Fibroblast of lung (primary cell): ENCODE results near the gene TMEM131. TPM values are rescaled to one million over a fixed set of nuclear protein-coding genes. Genes with fewer than 3 reads are reported as not detected.

Source experiments
- DNase-seq, 2 donors: peaks; one replicate each; pipeline versions ENCODE4 v3.0.0 to v3.0.0-alpha.2; 2010; ENCODE audit warnings: low read depth in 2 of 2
- H2AFZ ChIP-seq: 2 replicates; pipeline ENCODE4 v1.5.1; 2012; ENCODE audit warnings: low read length, control low read depth, inconsistent platforms
- H3K27ac ChIP-seq: 2 replicates; pipeline ENCODE4 v1.5.1; 2011; ENCODE audit warnings: low read length, control low read depth; ENCODE audit not compliant: insufficient read depth
- H3K27me3 ChIP-seq: 2 replicates; pipeline ENCODE4 v1.5.1; 2011; ENCODE audit warnings: mild to moderate bottlenecking, low read length; ENCODE audit not compliant: control insufficient read depth, insufficient read depth
- H3K36me3 ChIP-seq: 2 replicates; pipeline ENCODE4 v1.5.1; 2011; ENCODE audit warnings: low read length; ENCODE audit not compliant: control insufficient read depth, insufficient read depth
- H3K4me1 ChIP-seq: 2 replicates; pipeline ENCODE4 v1.5.1; 2011; ENCODE audit warnings: low read length; ENCODE audit not compliant: control insufficient read depth, insufficient read depth; ENCODE audit errors: extremely low read depth
- H3K4me2 ChIP-seq: 2 replicates; pipeline ENCODE4 v1.5.1; 2011; ENCODE audit warnings: low read length, control low read depth; ENCODE audit not compliant: insufficient read depth; ENCODE audit errors: extremely low read depth
- H3K4me3 ChIP-seq, 4 experiments: fragments of 200-600 bp in 1 of 4; sonication (generic) in 1 of 4; replicated peaks in 1 of 4; 2 replicates each; pipeline ENCODE4 v1.5.1; 2011 to 2016; ENCODE audit warnings: low read length in 4 of 4, low read depth in 3 of 4, mild to moderate bottlenecking in 3 of 4, control low read depth in 2 of 4, inconsistent platforms in 1 of 4, mixed read lengths in 1 of 4; ENCODE audit not compliant: insufficient read depth in 1 of 4; ENCODE audit errors: control extremely low read depth in 1 of 4
- H3K79me2 ChIP-seq: 2 replicates; pipeline ENCODE4 v1.5.1; 2012; ENCODE audit warnings: mild to moderate bottlenecking, low read length, inconsistent platforms; ENCODE audit not compliant: control insufficient read depth, insufficient read depth
- H3K9ac ChIP-seq: 2 replicates; pipeline ENCODE4 v1.5.1; 2011; ENCODE audit warnings: mild to moderate bottlenecking, low read length, control low read depth; ENCODE audit not compliant: insufficient read depth
- H3K9me3 ChIP-seq: 2 replicates; pipeline ENCODE4 v1.5.1; 2012; ENCODE audit warnings: low read depth, low read length; ENCODE audit not compliant: control insufficient read depth, insufficient read depth
- H4K20me1 ChIP-seq: 2 replicates; pipeline ENCODE4 v1.5.1; 2011; ENCODE audit warnings: low read length; ENCODE audit not compliant: control insufficient read depth, insufficient read depth; ENCODE audit errors: extremely low read depth
- CTCF ChIP-seq, 2 donors: IDR thresholded peaks in 1 of 2; conservative IDR thresholded peaks in 1 of 2; 1 replicate in 1 of 2; 2 replicates in 1 of 2; pipeline ENCODE4 v1.5.1; 2011 to 2012; ENCODE audit warnings: low read length in 2 of 2, control low read depth in 1 of 2, inconsistent platforms in 1 of 2, low read depth in 1 of 2, mild to moderate bottlenecking in 1 of 2
- EZH2 ChIP-seq: IDR thresholded peaks from 2 replicates; pipeline ENCODE4 v1.5.1; 2012; ENCODE audit warnings: low read length, control low read depth, mild to moderate bottlenecking; ENCODE audit errors: missing control alignments
- polyA plus RNA-seq, 2 donors: library from polyadenylated mRNA; depleted of rRNA in 1 of 2; stranded (reverse) in 1 of 2; unstranded in 1 of 2; fragments of >200 nt; gene quantifications; 2 replicates each; pipeline ENCODE4 v1.2.1, GENCODE V29; 2011 to 2012; ENCODE audit warnings: missing spikeins in 1 of 2
- total RNA-seq: library from RNA; depleted of rRNA; stranded (reverse); fragments of >200 nt; gene quantifications from 2 replicates; pipeline ENCODE4 v1.2.1, GENCODE V29; 2014

The TMEM131 gene
- total and polyA plus RNA-seq, 2 donors (not counting 1 experiment from before 2014, with no cell fraction given): 18.1 to 32.4 TPM

GRCh38 chr2:97775074-97775473 lies 220.7 kb downstream of the TMEM131 start:
- Histone ChIP-seq H2AFZ (no peak overlapping the region), H3K36me3 (peaks cover 5% of the 10 kb centered on the region), H3K4me3 (no peak overlapping the region), H3K27me3 (no peaks in the 10 kb centered on the region), H3K4me1 (no peaks in the 10 kb centered on the region), H3K9me3 (no peaks in the 10 kb centered on the region), H3K27ac (no peak overlapping the region), H3K9ac (no peak overlapping the region), H3K4me2 (no peak overlapping the region), H4K20me1 (no peaks in the 10 kb centered on the region), H3K79me2 (no peaks in the 10 kb centered on the region)
- TF ChIP-seq CTCF (conservative IDR thresholded peaks at IDR 0.05 in 1 of 2, IDR thresholded peaks at IDR 0.05 in 1 of 2; ENCODE audit: low read depth in 1 of 2, low read length in 2 of 2) (no peak), EZH2 (no peak)
- DNase-seq: no peak

- Histone ChIP-seq H2AFZ (no peak overlapping the region), H3K36me3 (peaks cover 5% of the 10 kb centered on the region), H3K27me3 (no peaks in the 10 kb centered on the region), H3K9me3 (no peaks in the 10 kb centered on the region), H3K4me1 (no peaks in the 10 kb centered on the region), H3K4me3 (no peak overlapping the region), H4K20me1 (no peaks in the 10 kb centered on the region), H3K4me2 (no peak overlapping the region), H3K9ac (no peak overlapping the region), H3K79me2 (no peaks in the 10 kb centered on the region), H3K27ac (no peak overlapping the region)
- TF ChIP-seq CTCF (conservative IDR thresholded peaks at IDR 0.05 in 1 of 2, IDR thresholded peaks at IDR 0.05 in 1 of 2; ENCODE audit: low read depth in 1 of 2, low read length in 2 of 2) (peak; percentile 10 to 29), EZH2 (no peak)
- peak in 1 of 2 donors; percentile 5 for DNase-seq
Measured at GRCh38 chr2:97774425-97774824, 221.3 kb downstream of the TMEM131 start.

- H3K4me2 ChIP-seq: no peak overlapping the region
- H3K27ac ChIP-seq: no peak overlapping the region
- DNase-seq: no peak
- TF ChIP-seq CTCF (conservative IDR thresholded peaks at IDR 0.05 in 1 of 2, IDR thresholded peaks at IDR 0.05 in 1 of 2; ENCODE audit: low read depth in 1 of 2, low read length in 2 of 2) (no peak), EZH2 (no peak)
- H3K27me3 ChIP-seq: no peaks in the 10 kb centered on the region
- H3K4me3 ChIP-seq: no peak overlapping the region
- no peak overlapping the region for H3K9ac ChIP-seq
- H3K9me3 ChIP-seq: no peaks in the 10 kb centered on the region
- no peak overlapping the region for H2AFZ ChIP-seq
- H3K79me2 ChIP-seq: no peaks in the 10 kb centered on the region
- no peaks in the 10 kb centered on the region for H4K20me1 ChIP-seq
- H3K36me3 ChIP-seq: peaks cover 8% of the 10 kb centered on the region
- no peaks in the 10 kb centered on the region for H3K4me1 ChIP-seq
Measured at GRCh38 chr2:97770445-97770844, 225.3 kb downstream of the TMEM131 start.
